GM19463 (cell line): ENCODE measurements around the gene PDRG1.

Experiments used
- ATAC-seq: cut with Tn5 transposase; IDR thresholded peaks from one replicate; pipeline ENCODE4 v1.9.1; 2021; ENCODE audit warnings: mild to moderate bottlenecking, moderate library complexity; ENCODE audit not compliant: unreplicated experiment

The PDRG1 gene

GRCh38 chr20:31909253-31910070, 42.4 kb downstream of the PDRG1 start:
- no peak for ATAC-seq

GRCh38 chr20:31908424-31908823, 43.4 kb downstream of the PDRG1 start:
- no peak for ATAC-seq

- no peak for ATAC-seq
Measured at GRCh38 chr20:31908016-31908415, 43.8 kb downstream of the PDRG1 start.

GRCh38 chr20:31907046-31907445, 44.8 kb downstream of the PDRG1 start:
- ATAC-seq: no peak

- no peak for ATAC-seq
Measured at GRCh38 chr20:31906001-31906400, 45.8 kb downstream of the PDRG1 start.

GRCh38 chr20:31903627-31904386, 48.0 kb downstream of the PDRG1 start:
- ATAC-seq: no peak

- no peak for ATAC-seq
Measured at GRCh38 chr20:31901615-31902014, 50.2 kb downstream of the PDRG1 start.

GRCh38 chr20:31897541-31897940, 54.3 kb downstream of the PDRG1 start:
- ATAC-seq: no peak

GRCh38 chr20:31896049-31896448, 55.8 kb downstream of the PDRG1 start:
- ATAC-seq: no peak

- peak; percentile 99 for ATAC-seq
Measured at GRCh38 chr20:31894980-31895675, 56.7 kb downstream of the PDRG1 start.
